Right renal pelvis (tissue), 4 donors: Measurements from ENCODE around the gene AGXT2. TPM values are rescaled to one million over a fixed set of nuclear protein-coding genes. Genes with fewer than 3 reads are reported as not detected.
"Not testable (repeated sequence)": the region's sequence is repeated elsewhere in the genome, so short reads cannot be mapped to it uniquely, and the experiment has no call there.

Experiments
- DNase-seq, 4 donors: peaks; one replicate each; pipeline ENCODE4 v3.0.0-alpha.2; 2013; ENCODE audit warnings: low read depth in 4 of 4, low spot score in 3 of 4, missing footprints in 1 of 4
- polyA plus RNA-seq, 4 donors: library from polyadenylated mRNA; unstranded; fragments of 120-200 nt; gene quantifications; one replicate each; pipeline ENCODE4 v1.2.1, GENCODE V29; 2013; ENCODE audit not compliant: insufficient read length in 4 of 4

AGXT2 gene
- polyA plus RNA-seq, 4 donors, result 43.2 to 79.6 (median 50.2) TPM

GRCh38 chr5:35056686-35057085 is 8.9 kb upstream of the AGXT2 start:
- DNase-seq, result no peak

GRCh38 chr5:35052838-35053237 is 5.1 kb upstream of the AGXT2 start:
- DNase-seq, result no peak

GRCh38 chr5:35050541-35051126 is 2.9 kb upstream of the AGXT2 start:
- no peak for DNase-seq

GRCh38 chr5:35048910-35049309 is 1.2 kb upstream of the AGXT2 start:
- DNase-seq, result no peak

- DNase-seq, result no peak
Observed at GRCh38 chr5:35046774-35047173, 975 bp downstream of the AGXT2 start.

- no peak for DNase-seq
Observed at GRCh38 chr5:35045280-35045679, 2.5 kb downstream of the AGXT2 start.

GRCh38 chr5:35044649-35045048 is 3.1 kb downstream of the AGXT2 start:
- DNase-seq, result no peak

GRCh38 chr5:35042781-35043180 is 5.0 kb downstream of the AGXT2 start:
- no peak for DNase-seq

GRCh38 chr5:35041261-35041660 is 6.5 kb downstream of the AGXT2 start:
- no peak for DNase-seq

- DNase-seq, result no peak
Observed at GRCh38 chr5:35038891-35039290, 8.9 kb downstream of the AGXT2 start.

GRCh38 chr5:35036536-35036935 is 11.2 kb downstream of the AGXT2 start:
- no peak for DNase-seq

- DNase-seq, result not testable (repeated sequence)
Observed at GRCh38 chr5:35035929-35036328, 11.8 kb downstream of the AGXT2 start.

GRCh38 chr5:35035271-35035670 is 12.5 kb downstream of the AGXT2 start:
- DNase-seq, result no peak

- DNase-seq, result no peak
Observed at GRCh38 chr5:35032356-35032755, 15.4 kb downstream of the AGXT2 start.

GRCh38 chr5:35031276-35031675 is 16.5 kb downstream of the AGXT2 start:
- no peak for DNase-seq

- no peak for DNase-seq
Observed at GRCh38 chr5:35030426-35031100, 17.2 kb downstream of the AGXT2 start.

GRCh38 chr5:35029333-35029732 is 18.4 kb downstream of the AGXT2 start:
- no peak for DNase-seq

GRCh38 chr5:35026941-35027340 is 20.8 kb downstream of the AGXT2 start:
- DNase-seq, result no peak

GRCh38 chr5:35026280-35026840 is 21.4 kb downstream of the AGXT2 start:
- no peak for DNase-seq

GRCh38 chr5:35024911-35025510 is 22.7 kb downstream of the AGXT2 start:
- no peak for DNase-seq

GRCh38 chr5:35023391-35024178 is 24.2 kb downstream of the AGXT2 start:
- no peak for DNase-seq
